ENCODE measurements around the gene HDAC4.
"Not testable (repeated sequence)": the region's sequence is repeated elsewhere in the genome, so short reads cannot be mapped to it uniquely, and the experiment has no call there.

HDAC4 gene

DNA sequence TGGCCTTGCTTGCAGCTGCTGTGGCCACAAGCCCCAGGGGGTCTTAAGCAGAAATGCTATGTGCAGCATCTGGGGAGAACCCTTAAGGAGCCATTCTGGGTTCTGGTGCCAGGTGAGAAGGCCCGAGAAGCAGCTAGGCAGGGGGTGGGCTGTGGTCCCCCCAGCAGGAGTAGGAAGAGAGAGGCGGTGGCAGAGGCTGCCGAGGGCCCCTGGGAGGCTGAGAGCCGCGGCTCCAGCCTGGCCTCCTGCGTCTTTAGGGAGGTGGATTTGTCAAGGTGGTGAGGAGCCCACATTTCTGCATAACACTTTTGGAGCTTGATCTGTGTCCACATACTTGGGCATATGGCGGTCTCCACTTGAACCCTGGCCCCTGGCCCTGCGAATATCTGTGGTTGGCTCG, 356.5 kb downstream of the HDAC4 start:
- H3K9me3 ChIP-seq (ENCODE audit: control insufficient read depth, low read length) = no peaks in the 10 kb centered on the region
- DNase-seq = no peak
- no peak overlapping the region for H3K4me3 ChIP-seq (ENCODE audit: insufficient read depth, low read depth, low read length, poor library complexity, severe bottlenecking)
- no peak overlapping the region for H3K27ac ChIP-seq (ENCODE audit: insufficient read depth, low read length, poor library complexity, severe bottlenecking)
- no peaks in the 10 kb centered on the region for H3K4me1 ChIP-seq (ENCODE audit: control insufficient read depth, insufficient read depth, low read length, poor library complexity, severe bottlenecking)
- no peaks in the 10 kb centered on the region for H3K36me3 ChIP-seq (ENCODE audit: control insufficient read depth, insufficient read depth, low read length)
- no peaks in the 10 kb centered on the region for H3K27me3 ChIP-seq (replicated peaks; ENCODE audit: control insufficient read depth, insufficient read depth, low read length, poor library complexity, severe bottlenecking)

DNA sequence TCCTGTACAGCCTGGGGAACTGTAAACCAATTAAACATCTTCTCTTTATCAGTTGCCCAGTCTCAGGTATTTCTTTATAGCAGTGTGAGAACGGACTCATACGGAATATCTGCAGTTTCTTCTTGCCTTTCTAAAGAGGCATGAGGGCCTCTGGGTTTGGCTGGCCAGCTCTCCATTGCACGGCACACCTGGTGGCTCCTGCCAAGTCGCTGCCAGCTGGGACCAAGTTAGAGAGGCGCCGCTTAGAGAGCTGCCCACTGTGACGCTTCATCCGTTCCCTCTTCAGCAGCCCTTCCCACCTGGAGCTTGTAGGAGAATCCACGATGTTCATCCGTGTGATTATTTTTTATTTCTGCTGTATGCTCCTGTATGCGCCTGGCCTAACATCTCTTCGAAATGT, 357.5 kb downstream of the HDAC4 start:
- H3K4me1 ChIP-seq (ENCODE audit: control insufficient read depth, insufficient read depth, low read length, poor library complexity, severe bottlenecking) = no peaks in the 10 kb centered on the region
- no peak for DNase-seq
- no peaks in the 10 kb centered on the region for H3K27me3 ChIP-seq (replicated peaks; ENCODE audit: control insufficient read depth, insufficient read depth, low read length, poor library complexity, severe bottlenecking)
- no peaks in the 10 kb centered on the region for H3K36me3 ChIP-seq (ENCODE audit: control insufficient read depth, insufficient read depth, low read length)
- no peak overlapping the region for H3K4me3 ChIP-seq (ENCODE audit: insufficient read depth, low read depth, low read length, poor library complexity, severe bottlenecking)
- H3K9me3 ChIP-seq (ENCODE audit: control insufficient read depth, low read length) = no peaks in the 10 kb centered on the region
- no peak overlapping the region for H3K27ac ChIP-seq (ENCODE audit: insufficient read depth, low read length, poor library complexity, severe bottlenecking)

DNA sequence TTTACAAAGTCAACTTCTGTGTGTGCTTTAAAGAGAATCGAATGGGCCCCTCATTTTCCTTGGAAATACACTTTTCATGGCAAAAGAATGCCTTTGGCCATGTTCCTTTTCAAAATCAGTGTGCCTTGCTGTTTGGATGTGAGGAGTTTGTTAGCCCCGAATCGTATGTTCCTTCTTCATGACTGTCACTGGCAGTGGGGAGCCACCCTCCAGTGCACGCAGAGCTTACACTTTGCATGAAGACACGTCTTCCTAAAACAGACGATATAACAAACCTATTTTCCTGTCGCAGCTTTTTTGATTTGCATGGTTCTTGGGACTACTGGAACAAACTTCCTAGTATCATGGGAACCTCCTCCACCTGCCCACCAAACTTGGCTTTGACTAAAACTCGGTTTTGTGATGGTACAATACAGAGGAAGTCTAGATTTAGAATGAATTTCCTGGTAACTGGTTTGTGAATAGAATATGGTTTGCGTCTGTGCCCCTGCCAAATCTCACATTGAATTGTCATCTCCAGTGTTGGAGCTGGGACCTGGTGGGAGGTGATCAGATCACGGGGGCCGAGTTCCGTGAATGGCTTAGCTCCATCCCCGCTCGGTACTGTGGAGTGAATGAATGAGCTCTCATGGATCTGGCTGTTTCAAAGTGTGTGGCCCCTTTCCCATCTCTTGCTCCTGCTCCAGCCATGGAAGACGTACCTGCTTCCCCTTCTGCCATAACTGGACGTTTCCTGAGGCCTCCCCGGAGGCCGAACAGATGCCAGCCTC, 358.1 kb downstream of the HDAC4 start:
- H3K27ac ChIP-seq (ENCODE audit: insufficient read depth, low read length, poor library complexity, severe bottlenecking) = no peak overlapping the region
- H3K4me1 ChIP-seq (ENCODE audit: control insufficient read depth, insufficient read depth, low read length, poor library complexity, severe bottlenecking) = no peaks in the 10 kb centered on the region

DNA sequence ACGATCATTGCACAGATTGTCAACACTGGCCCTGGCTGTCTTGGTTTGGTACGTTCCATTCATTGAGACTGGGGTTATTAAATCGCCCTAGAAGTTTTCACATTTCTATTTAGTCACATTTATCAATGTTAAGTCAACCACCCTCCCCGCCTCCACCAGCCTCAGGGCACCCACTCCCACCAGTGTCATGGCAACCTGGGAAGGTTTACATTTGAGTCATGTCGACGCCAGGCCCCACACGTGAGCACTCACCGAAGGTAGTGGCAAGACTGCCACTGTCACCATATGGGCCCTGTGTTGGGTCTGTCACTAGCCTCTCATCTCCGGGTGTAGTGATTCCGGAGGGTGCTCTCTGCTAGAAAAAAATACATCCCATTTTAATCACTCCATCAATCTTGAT, 358.8 kb downstream of the HDAC4 start:
- Histone ChIP-seq H3K4me1 (ENCODE audit: control insufficient read depth, insufficient read depth, low read length, poor library complexity, severe bottlenecking) (no peaks in the 10 kb centered on the region), H3K27me3 (replicated peaks; ENCODE audit: control insufficient read depth, insufficient read depth, low read length, poor library complexity, severe bottlenecking) (no peaks in the 10 kb centered on the region), H3K4me3 (ENCODE audit: insufficient read depth, low read depth, low read length, poor library complexity, severe bottlenecking) (no peak overlapping the region), H3K36me3 (ENCODE audit: control insufficient read depth, insufficient read depth, low read length) (no peaks in the 10 kb centered on the region), H3K27ac (ENCODE audit: insufficient read depth, low read length, poor library complexity, severe bottlenecking) (no peak overlapping the region), H3K9me3 (ENCODE audit: control insufficient read depth, low read length) (no peaks in the 10 kb centered on the region)
- DNase-seq = no peak

More for the DNA sequence above, 358.1 kb downstream of the HDAC4 start:
- H3K36me3 ChIP-seq (ENCODE audit: control insufficient read depth, insufficient read depth, low read length) = no peaks in the 10 kb centered on the region
- no peaks in the 10 kb centered on the region for H3K27me3 ChIP-seq (replicated peaks; ENCODE audit: control insufficient read depth, insufficient read depth, low read length, poor library complexity, severe bottlenecking)
- no peak for DNase-seq
- H3K9me3 ChIP-seq (ENCODE audit: control insufficient read depth, low read length) = no peaks in the 10 kb centered on the region
- H3K4me3 ChIP-seq (ENCODE audit: insufficient read depth, low read depth, low read length, poor library complexity, severe bottlenecking) = no peak overlapping the region

DNA sequence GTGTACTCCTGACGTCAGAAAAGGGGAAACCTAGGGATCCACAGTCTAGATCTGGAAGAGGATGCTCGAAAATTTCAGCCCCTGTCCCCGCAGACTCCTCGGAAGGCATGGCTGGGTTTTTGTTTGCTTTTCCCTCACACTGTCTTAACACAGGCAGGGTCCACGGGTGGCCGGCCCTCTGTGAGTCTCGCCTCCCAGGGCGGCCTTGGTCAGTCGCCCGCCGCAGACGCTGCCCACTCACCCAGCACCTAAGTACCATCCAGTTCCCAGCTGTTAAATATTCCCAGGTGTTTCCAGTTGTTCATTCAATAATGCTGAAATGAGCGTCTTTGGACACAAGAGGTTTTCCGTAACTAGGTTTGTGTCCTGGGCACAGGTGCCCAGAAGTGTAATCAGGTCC, 359.8 kb downstream of the HDAC4 start:
- no peak overlapping the region for H3K27ac ChIP-seq (ENCODE audit: insufficient read depth, low read length, poor library complexity, severe bottlenecking)
- H3K36me3 ChIP-seq (ENCODE audit: control insufficient read depth, insufficient read depth, low read length) = no peaks in the 10 kb centered on the region
- no peaks in the 10 kb centered on the region for H3K4me1 ChIP-seq (ENCODE audit: control insufficient read depth, insufficient read depth, low read length, poor library complexity, severe bottlenecking)
- DNase-seq = no peak
- H3K4me3 ChIP-seq (ENCODE audit: insufficient read depth, low read depth, low read length, poor library complexity, severe bottlenecking) = no peak overlapping the region
- H3K27me3 ChIP-seq (replicated peaks; ENCODE audit: control insufficient read depth, insufficient read depth, low read length, poor library complexity, severe bottlenecking) = no peaks in the 10 kb centered on the region
- no peaks in the 10 kb centered on the region for H3K9me3 ChIP-seq (ENCODE audit: control insufficient read depth, low read length)

DNA sequence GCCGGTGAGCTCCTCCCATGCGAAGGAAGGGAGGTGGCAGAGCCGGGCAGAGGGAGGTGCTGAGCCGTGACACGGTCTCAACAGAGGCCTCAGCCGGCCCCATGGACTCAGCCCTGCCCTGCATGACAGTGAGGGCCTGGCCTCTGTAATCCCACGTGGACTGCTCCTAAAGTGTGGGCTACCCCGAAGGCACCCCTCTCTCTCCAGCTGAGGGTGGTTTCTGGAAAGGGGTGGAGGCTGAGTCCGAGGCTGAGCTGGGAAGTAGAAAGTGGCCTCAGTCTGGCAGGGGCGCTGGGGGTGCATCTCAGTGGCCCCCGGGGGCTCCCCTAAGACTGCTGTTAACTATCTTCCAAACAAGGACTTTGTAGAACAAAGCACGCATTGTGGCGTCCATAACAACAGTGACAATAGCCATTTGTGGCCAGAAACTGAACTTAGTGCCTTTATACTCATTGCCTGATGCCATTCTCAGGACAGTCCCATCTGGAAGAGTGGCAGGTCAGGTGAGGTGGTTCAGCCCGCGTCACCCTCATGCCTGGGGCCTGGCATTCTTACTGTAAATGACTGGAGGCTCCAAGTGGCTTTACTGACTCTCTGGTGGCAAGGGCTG, 360.6 kb downstream of the HDAC4 start:
- no peak for DNase-seq
- H3K27ac ChIP-seq (ENCODE audit: insufficient read depth, low read length, poor library complexity, severe bottlenecking) = no peak overlapping the region
- no peaks in the 10 kb centered on the region for H3K36me3 ChIP-seq (ENCODE audit: control insufficient read depth, insufficient read depth, low read length)
- H3K27me3 ChIP-seq (replicated peaks; ENCODE audit: control insufficient read depth, insufficient read depth, low read length, poor library complexity, severe bottlenecking) = no peaks in the 10 kb centered on the region
- no peaks in the 10 kb centered on the region for H3K9me3 ChIP-seq (ENCODE audit: control insufficient read depth, low read length)
- no peak overlapping the region for H3K4me3 ChIP-seq (ENCODE audit: insufficient read depth, low read depth, low read length, poor library complexity, severe bottlenecking)
- H3K4me1 ChIP-seq (ENCODE audit: control insufficient read depth, insufficient read depth, low read length, poor library complexity, severe bottlenecking) = no peaks in the 10 kb centered on the region

DNA sequence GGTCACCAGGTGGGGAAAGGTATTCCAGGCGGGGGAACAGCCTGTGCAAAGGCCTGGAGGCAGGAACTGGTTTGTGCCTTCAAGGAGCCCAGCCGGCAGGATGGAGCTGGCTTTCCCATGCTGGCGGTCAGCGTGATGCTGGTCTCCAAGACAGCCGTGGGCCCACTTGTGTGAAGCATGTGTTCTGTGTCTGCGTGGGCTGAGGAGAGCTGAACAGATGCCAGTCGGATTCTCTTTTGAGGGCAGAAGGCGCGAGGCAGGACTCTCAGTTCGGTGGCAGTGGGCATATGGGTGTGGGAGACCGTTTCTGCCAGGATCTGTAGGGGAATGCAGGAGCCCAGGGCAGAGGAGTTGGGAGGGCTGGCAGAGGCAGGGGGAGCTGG, 361.4 kb downstream of the HDAC4 start:
- no peak for DNase-seq
- Histone ChIP-seq H3K36me3 (ENCODE audit: control insufficient read depth, insufficient read depth, low read length) (no peaks in the 10 kb centered on the region), H3K9me3 (ENCODE audit: control insufficient read depth, low read length) (no peaks in the 10 kb centered on the region), H3K27me3 (replicated peaks; ENCODE audit: control insufficient read depth, insufficient read depth, low read length, poor library complexity, severe bottlenecking) (no peaks in the 10 kb centered on the region), H3K27ac (ENCODE audit: insufficient read depth, low read length, poor library complexity, severe bottlenecking) (no peak overlapping the region), H3K4me1 (ENCODE audit: control insufficient read depth, insufficient read depth, low read length, poor library complexity, severe bottlenecking) (no peaks in the 10 kb centered on the region), H3K4me3 (ENCODE audit: insufficient read depth, low read depth, low read length, poor library complexity, severe bottlenecking) (no peak overlapping the region)

DNA sequence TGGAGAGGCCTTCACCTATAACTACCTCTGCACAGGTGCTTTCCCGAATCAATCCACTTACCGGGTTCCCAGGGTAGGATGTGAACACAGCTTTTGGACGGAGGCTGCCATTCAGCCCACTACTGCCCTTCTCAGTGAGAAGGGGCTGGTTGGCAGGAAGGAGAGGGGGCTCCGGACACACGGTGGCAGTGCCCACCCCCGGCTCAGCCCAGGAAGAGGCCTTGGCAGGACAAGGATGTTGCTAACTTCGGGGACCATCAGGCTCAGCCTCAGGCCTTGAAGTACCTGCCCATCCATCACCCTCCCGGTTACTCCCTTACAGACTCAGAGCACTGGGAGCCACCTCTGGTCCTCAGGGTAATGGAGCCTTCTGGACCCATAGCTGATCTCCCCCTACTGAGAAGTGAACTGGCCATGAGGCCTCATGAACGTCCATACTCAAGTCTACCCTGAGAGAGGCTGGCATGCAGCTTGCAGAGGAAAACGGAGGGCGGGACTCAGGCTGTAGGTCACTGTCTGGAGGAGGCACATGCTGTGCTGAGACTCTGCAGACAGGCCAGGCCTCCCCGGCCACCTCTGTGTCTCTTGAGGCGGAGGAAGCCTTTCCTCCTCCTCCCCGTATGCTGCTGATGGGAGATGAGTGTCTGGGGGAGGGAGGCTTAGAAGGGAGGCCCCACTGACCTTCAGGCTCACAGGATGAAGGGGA, 361.9 kb downstream of the HDAC4 start:
- no peaks in the 10 kb centered on the region for H3K36me3 ChIP-seq (ENCODE audit: control insufficient read depth, insufficient read depth, low read length)
- H3K9me3 ChIP-seq (ENCODE audit: control insufficient read depth, low read length) = no peaks in the 10 kb centered on the region
- H3K4me3 ChIP-seq (ENCODE audit: insufficient read depth, low read depth, low read length, poor library complexity, severe bottlenecking) = no peak overlapping the region
- H3K27ac ChIP-seq (ENCODE audit: insufficient read depth, low read length, poor library complexity, severe bottlenecking) = no peak overlapping the region
- H3K4me1 ChIP-seq (ENCODE audit: control insufficient read depth, insufficient read depth, low read length, poor library complexity, severe bottlenecking) = no peaks in the 10 kb centered on the region
- peaks cover 2% of the 10 kb centered on the region for H3K27me3 ChIP-seq (replicated peaks; ENCODE audit: control insufficient read depth, insufficient read depth, low read length, poor library complexity, severe bottlenecking)
- DNase-seq = no peak

DNA sequence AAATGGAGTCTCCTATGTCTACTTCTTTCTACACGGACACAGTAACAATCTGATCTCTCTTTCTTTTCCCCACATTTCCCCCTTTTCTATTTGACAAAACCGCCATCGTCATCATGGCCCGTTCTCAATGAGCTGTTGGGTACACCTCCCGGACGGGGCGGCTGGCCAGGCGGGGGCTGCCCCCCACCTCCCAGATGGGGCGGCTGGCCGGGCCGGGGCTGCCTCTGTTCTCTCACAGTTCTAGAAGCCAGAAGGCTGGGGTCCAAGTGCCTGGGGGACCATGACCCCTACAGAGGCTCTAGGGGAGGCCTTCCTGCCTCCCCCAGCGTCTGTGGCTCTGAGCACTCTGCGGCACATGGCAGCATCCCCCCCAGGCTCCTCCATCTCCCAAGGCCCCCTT, 362.5 kb downstream of the HDAC4 start:
- not testable (repeated sequence) for H3K4me3 ChIP-seq (ENCODE audit: insufficient read depth, low read depth, low read length, poor library complexity, severe bottlenecking); H3K27ac ChIP-seq (ENCODE audit: insufficient read depth, low read length, poor library complexity, severe bottlenecking); H3K36me3 ChIP-seq (ENCODE audit: control insufficient read depth, insufficient read depth, low read length); DNase-seq; H3K9me3 ChIP-seq (ENCODE audit: control insufficient read depth, low read length); H3K4me1 ChIP-seq (ENCODE audit: control insufficient read depth, insufficient read depth, low read length, poor library complexity, severe bottlenecking); H3K27me3 ChIP-seq (replicated peaks; ENCODE audit: control insufficient read depth, insufficient read depth, low read length, poor library complexity, severe bottlenecking)

DNA sequence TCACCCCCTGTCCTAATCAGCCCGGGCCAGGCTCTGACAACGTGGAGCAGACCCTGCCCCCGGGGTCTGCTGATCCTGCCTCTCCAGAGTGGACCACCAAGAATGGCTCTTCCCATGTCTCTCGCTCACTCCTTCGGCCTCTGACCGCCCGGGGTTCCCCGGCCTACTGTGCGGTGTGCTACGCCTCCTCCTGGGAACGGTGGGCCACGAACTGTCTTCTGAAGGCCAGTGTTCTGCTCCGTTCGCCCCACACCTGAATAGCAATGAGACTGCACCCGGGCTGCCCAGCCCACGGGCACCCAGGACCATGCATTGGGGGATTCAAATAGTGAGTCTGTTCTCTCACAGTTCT, 363.3 kb downstream of the HDAC4 start:
- no peaks in the 10 kb centered on the region for H3K9me3 ChIP-seq (ENCODE audit: control insufficient read depth, low read length)
- H3K27ac ChIP-seq (ENCODE audit: insufficient read depth, low read length, poor library complexity, severe bottlenecking) = no peak overlapping the region
- peaks cover 2% of the 10 kb centered on the region for H3K27me3 ChIP-seq (replicated peaks; ENCODE audit: control insufficient read depth, insufficient read depth, low read length, poor library complexity, severe bottlenecking)
- H3K4me1 ChIP-seq (ENCODE audit: control insufficient read depth, insufficient read depth, low read length, poor library complexity, severe bottlenecking) = no peaks in the 10 kb centered on the region
- no peak overlapping the region for H3K4me3 ChIP-seq (ENCODE audit: insufficient read depth, low read depth, low read length, poor library complexity, severe bottlenecking)
- DNase-seq = no peak
- H3K36me3 ChIP-seq (ENCODE audit: control insufficient read depth, insufficient read depth, low read length) = no peaks in the 10 kb centered on the region
